IPS DF 4.7 (cell line): Measurements from ENCODE around the gene B3GALT5.

Experiments
- DNase-seq: peaks from one replicate; pipeline ENCODE4 v3.0.0-alpha.2; 2013; ENCODE audit warnings: low spot score; ENCODE audit errors: extremely low read depth

B3GALT5 gene

DNA sequence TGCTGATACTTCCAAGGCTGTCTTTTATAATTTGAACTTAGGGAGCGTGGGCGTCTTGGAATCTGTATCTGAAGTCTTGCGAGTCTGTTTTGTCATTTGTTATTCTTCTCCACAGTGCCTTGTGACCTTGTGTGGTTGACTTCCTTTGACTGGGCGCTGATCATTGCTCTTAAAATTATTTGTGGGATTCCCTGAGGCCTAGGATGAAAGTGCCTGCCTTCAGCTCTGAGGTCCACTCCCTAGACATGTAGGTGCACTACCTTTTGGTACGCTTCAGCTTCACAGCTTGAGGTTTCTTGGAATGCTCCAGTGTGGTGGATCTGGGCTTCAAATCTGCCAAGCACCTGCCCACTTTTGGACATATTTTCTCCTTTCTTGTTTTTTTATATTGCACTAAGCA is 82.0 kb downstream of the B3GALT5 start:
- DNase-seq: no peak

GRCh38 chr21:39696196-39696595 is 83.5 kb downstream of the B3GALT5 start:
- no peak for DNase-seq

DNA sequence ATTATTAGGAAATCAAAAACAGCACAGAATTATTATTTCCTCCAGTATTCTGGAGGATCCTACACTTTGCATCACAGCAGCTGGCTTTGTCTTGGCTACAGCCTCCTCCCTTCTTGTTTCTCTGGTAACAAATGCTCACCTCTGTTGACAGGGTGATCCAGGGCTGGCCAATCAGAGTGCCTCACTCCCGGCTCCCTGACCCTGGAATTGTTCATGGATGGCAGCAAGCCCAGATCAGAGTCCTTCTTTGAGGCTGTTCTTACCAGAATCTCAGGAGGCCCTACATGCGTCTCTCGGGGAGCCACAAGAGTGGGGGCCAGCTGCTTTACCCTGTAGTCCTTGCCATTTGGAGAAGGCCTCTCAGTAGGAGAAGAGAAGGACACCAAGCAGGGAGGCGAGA is 83.9 kb downstream of the B3GALT5 start:
- DNase-seq: no peak

- DNase-seq: no peak
These were observed 87.6 kb downstream of the B3GALT5 start for GRCh38 chr21:39700318-39700717.

GRCh38 chr21:39703578-39703977 is 90.8 kb downstream of the B3GALT5 start:
- DNase-seq: no peak

DNA sequence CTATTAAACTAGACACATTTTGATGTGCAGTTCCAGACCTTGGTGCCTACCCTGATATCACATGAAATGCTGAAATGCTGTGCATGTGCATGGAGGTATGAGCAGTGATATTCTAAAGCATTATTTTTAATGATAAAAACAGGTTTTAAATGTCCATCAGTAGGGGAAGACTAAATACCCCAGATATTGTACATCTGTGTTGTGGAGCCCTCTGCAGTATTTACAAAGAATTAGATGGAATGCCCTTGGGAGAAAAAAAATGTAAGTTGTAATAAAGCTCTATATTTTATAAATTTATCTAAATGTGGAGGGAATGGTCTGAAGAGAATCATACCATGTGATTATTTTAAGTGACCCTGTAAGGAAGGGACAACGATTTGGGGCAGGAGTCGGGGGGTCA is 93.1 kb downstream of the B3GALT5 start:
- no peak for DNase-seq

DNA sequence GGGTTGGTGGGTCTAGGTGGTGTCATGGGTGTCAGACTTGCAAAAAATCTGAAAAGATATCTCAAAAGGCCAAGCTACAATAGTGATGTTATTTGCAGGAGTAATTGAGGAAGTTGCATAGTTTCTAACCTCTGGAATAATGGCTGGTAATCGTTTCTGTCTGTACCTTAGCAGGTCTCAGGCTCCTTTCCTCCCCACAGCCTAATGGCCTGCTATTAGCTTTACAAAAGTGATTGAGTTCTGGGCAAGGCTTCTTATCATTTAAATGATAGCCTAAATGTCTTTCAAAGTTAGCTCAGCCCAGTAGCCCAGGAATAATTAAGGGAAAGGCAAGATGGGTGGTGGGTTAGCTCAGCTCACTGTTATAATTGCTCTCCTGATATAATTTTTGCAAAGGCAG is 94.6 kb downstream of the B3GALT5 start:
- DNase-seq: no peak

DNA sequence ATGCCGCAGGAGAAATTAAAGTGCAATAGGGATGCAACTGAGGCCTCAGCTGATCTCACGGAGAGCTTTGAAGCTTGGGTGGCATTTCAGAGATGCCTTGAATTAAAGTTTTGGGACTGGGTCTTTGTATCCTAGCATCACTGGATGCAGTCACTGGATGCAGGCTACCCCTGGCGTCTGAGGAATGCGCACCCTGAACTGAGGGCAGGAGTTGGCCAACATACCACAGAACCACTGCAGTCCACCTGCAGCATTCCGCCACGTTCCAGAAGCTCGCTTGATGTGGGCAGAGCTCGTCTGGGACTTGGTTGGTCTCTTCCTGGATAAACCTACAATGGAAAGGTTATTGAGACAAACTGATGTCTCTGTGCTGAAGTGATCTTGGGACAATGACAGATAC is 98.1 kb downstream of the B3GALT5 start:
- DNase-seq: no peak

GRCh38 chr21:39712273-39712672 is 99.5 kb downstream of the B3GALT5 start:
- DNase-seq: no peak

DNA sequence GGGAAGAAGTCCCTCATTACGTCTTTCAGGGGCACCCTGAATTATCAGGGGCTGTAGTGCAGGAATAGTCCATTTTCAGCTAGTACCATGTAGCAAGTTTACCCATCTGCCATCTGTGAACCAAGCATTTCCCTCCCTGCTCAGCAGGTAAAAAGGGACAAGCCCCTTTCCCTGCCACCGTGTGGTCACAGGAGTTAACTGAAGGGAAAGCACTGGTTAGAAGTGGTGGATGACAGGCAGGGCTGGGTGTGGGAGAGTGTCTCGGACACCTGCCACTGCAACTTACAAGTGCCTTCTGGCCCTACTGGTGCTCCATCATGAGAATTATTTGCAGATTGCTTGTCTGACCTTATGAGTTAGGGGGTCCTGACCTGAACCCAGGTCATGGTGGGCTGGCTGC is 100.2 kb downstream of the B3GALT5 start:
- no peak for DNase-seq

DNA sequence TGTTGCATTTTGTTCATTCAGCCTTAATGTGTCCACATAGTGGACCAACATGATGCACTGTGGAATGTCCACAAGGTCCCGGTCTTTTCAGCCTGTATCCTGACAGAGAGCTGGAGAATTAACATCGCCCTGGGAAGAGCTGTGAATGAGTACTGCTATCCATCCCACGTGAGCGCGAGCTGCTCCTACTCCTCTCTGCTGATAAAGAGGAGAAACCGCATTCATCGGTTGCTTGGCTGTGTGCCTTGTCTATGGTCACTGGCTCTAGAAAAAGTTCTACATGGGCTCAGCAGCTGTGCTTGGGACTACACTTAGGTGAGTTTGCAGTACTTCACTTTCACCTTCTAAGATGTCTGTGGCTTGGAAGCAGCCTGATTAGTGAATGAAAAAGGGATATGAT is 101.2 kb downstream of the B3GALT5 start:
- DNase-seq: no peak

DNA sequence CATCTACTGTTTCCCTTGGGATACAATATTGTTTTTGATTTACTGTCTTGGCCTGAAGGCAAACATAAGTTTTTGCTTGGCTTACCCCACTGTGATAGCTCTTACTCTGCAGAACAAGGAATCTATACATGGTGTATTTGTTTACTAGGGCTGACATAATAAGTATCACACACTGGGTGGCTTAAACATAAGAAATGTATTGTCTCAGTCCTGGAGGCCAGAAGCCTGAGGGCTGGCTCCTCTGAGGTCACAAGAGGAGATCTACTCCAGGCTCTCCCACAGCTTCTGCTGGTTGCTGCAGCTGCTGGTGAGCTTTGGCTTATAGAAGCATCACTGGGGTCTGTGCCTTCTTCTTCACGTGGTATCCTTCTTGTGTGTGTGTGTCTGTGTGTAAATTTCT is 101.6 kb downstream of the B3GALT5 start:
- no peak for DNase-seq

DNA sequence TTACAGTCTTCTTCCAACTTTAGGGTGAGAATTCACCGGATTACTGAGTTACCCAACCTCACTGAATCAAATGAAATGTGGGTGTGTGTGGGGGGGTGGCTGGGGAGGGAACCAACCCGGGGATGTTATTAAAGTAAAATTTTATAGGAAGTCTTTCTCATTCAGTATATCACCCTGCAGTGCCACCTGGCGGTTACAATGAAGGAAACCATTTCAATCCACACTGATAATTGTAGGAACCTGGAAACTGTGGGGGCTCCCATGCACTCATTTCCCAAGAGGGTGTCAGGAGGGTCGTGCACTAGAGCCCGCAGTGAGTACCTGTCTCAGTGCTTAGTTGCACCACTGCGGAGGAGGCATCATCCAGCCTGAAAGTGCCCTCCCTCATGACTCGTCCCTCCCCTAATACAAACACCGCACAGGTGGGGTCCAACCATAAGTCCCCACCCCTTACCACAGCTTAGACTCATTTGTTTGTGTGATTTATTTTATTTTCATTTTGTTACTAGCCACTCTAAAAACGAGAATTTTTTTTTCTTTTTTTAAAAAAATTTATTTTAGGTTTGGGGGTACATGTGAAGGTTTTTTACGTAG is 103.2 kb downstream of the B3GALT5 start:
- DNase-seq: no peak

DNA sequence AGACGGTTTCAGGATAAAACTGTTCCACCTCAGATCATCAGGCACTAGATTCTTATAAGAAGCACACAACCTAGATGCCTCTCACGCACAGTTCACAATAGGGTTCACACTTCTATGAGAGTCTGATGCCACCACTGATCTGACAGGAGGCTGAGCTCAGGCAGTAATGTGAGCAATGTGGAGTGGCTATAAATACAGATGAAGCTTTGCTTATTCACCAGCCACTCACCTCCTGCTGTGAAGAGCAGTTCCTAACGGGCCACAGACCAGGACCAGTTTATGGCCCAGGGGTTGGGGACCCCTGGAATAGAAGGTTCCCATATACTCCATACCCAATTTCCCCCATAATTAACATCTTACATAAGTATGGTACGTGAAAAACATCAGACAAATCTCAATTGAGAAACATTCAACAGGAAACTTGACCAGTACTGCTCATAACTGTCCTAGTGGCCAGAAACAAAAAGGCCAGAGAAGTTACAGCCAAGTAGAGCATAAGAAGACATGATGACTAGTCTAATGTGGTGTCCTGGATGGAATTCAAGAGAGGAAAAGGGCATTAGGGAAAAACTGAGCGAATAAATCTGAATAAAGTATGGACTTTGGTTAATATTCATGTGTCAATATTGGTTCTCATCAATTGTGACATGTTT is 107.5 kb downstream of the B3GALT5 start:
- DNase-seq: no peak

- DNase-seq: no peak
These were observed 109.1 kb downstream of the B3GALT5 start for GRCh38 chr21:39721885-39722284.
